HG02642 (cell line): ENCODE data around the gene TNK2.
"Not testable (repeated sequence)": the region's sequence is repeated elsewhere in the genome, so short reads cannot be mapped to it uniquely, and the experiment has no call there.

Source experiments
- ATAC-seq: cut with Tn5 transposase; IDR thresholded peaks from one replicate; pipeline ENCODE4 v1.9.1; 2021; ENCODE audit warnings: mild to moderate bottlenecking; ENCODE audit not compliant: unreplicated experiment, poor library complexity

Gene TNK2

DNA sequence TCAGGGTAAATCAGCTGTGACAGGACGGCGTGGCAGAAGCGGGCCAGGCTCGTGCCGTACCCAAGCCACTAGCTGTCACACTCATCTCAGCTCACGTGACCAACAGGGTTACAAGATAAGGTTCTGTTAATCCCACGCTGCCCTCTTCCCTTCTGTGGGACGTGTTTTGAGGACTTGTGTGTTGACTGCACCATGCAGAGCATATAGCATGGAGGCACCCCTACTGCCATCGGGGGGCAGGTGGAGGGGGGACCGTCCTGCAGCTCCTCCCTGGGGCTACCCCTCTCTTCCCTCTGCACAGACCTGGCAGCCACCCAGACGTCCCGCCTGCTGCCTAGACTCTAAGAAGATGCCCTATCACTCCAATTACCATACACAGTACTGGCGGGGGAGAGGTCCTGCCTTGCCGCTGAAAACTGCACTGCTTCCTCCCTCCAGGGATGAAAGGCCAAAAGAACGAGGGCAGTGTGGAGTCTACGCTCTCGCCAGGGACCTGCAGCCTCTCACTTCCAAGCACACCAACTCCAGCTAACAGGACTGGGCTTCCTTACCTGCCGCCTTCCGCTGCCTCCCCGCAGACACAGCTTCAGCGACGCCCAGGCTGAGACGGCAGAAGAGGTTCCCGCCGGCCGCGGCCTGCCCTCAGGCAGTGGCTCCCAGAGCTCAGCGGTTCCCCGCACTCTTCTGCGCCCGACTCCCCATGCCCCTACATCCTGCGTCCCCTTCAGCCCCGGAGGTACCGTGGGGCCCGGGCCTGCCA, at the start of gene TNK2:
TNK2 (minus strand) TSS at position 618 of the 760 bp plus-strand sequence. CDS start 19,963 bp downstream, outside the sequence.
- ATAC-seq = peak; percentile 25

- no peak for ATAC-seq
Observed at GRCh38 chr3:195956577-195956976, 48.2 kb upstream of the TNK2 start.

DNA sequence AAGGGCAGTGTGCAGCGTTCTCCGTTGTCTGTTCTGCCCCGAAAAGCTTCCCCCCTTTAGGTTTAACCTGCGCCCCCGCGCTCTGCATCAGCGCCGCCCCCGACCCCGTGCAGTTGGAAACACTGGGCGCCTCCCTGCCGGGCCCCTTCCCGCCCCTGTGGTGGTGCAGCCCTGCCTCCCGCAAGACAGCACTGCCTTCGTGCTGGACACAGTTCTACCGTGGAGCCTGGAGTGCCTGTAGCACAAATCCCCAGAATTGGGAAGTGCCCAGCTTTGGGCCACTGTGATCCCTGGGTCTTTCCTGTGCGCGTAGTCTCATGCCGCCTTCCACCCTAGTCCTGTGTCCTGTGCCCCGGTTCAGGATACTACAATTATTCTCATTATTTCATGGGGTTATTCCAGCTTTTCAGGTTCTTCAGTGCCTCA, 47.1 kb upstream of the TNK2 start:
- ATAC-seq = not testable (repeated sequence)

DNA sequence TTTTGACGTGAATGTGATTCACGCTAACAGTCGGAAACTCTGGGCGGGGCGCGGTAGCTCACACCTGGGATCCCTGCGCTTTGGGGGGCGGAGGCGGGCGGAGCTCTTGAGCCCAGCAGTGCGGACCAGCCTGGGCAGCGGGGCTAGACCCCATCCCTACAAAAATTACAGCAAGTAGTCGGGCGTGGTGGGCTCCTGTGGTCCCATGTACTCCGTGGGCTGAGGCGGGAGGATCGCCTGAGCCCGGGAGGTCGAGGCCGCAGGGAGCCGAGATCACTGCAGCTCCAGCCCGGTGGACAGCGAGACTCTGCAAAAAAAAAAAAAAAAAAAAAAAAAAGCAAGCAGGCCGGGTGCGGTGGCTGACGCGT, 46.4 kb upstream of the TNK2 start:
- peak; percentile 50 for ATAC-seq

DNA sequence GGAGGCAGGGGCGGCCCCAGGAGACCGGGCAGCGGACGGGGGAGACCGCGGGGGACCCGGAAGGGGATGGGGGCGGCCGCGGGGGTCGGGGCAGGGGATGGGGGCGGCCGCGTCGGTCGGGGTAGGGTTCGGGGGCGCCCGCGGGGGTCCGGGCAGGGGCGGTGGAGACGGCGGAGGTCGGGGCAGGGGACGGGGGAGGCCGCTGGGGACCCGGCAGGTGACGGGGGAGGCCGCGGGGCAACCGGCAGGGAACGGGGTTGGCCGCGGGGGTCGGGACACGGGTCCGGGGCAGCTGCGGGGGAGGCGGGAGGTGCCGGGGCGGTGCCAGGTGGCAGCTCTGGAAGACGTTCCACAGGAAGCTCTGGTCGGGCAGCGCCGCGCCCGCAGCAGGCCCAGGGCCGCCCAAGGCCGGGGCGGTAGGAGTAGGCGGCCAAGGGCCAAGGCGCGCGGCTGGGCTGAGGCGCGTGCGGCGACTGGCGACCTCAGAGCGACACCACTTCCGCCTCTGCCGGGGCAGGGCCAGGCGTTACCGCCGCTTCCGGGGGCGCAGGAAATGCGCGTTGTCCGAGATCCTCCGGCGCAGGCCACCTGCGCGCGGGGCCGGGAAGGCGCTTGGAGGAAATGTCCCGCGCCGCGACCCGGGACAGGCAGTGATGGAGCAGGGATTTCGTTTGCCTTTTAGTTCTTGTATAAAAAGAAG, 45.9 kb upstream of the TNK2 start:
- ATAC-seq = peak; percentile 98

DNA sequence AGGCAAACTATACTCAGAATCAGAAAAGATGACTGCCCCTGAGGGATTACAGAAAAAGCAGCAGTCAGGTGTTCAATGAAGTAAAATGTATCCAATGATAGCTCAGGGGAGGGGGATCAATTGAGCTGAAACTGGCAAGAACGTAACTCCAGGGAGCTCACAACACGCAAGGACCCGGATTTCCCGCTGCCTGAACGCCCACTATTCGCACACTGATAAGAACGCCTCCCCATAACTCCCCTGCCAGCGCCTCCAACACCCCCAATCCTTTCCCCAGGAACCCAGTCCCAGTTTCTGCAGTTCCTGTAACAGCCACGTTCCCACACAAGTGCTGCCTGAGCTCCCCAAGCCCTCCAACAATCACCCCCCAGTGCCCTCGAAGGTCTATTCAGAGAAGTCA, 44.2 kb upstream of the TNK2 start:
- ATAC-seq = not testable (repeated sequence)

DNA sequence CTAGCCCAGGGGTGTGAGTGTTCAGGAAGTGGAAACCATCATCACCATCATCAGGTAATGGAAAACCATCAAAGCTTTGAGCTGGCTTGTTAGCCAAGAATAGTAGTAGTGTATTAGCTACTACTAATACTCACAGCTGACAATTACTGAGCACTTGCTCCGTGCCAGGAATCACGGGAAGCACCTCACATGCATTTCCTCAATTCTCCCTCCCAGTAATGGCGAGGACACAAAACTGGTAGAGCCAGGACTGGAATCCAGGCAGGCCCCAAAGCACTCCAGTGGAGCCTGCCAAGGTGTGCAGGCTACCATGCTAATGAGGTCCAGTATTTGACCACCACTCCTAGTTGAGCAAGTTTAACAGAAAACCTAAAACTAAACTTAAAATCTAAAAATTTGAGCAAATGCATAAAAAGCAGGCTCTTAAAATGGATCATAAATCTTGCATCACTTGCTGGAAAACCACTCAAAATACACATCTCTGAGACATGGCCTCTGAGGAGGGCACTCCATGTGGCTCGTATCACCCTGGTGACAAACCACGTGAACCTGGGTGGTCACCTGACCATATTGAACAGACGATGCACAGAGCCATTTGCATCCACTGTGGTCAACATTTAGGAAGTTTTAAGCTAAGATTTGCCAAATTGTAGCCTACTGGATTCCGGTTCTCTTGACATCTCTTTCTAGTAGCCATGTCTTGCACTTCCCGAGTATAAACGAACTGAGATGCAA, 43.3 kb upstream of the TNK2 start:
- ATAC-seq = not testable (repeated sequence)

- ATAC-seq = not testable (repeated sequence)
Observed at GRCh38 chr3:195950731-195951130, 42.4 kb upstream of the TNK2 start.

GRCh38 chr3:195950164-195950563, 41.8 kb upstream of the TNK2 start:
- ATAC-seq = not testable (repeated sequence)

DNA sequence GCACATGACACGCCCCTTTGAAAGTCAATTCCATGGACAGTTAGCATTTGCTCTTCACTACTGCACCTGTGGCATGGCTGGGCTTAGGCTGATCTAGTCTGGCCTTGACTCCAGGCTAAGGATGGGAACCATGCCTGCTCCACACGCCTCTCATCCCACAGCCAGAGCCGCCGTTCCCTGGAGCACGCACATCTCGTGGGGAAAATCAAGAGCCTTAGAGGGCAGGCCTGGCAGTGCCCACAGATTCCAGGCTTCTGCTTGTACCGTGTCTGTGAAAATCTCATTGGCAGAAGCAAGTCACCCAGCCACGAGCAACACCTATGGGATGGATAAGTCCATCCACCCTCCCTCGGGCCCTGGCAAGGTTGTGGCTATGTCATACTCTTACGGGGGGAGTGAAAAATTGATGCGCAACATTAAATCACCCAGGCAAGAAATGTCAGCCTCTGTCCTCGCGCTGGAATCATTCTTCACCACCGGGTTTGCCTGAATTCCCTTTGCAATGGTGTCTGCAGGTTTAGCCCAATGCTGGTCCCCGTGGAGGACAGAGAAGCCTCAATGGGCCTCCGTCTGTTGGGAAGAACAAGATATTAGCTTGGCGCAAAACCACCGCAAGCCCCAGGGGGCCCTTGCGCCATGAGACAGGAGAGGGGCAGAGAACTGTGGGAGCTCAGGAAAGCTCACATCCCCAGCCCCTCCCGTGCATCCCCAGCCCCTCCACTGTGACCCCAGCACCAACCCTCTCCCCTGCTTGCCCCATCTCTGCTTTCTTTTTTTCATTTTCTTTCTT, 38.8 kb upstream of the TNK2 start:
- not testable (repeated sequence) for ATAC-seq

DNA sequence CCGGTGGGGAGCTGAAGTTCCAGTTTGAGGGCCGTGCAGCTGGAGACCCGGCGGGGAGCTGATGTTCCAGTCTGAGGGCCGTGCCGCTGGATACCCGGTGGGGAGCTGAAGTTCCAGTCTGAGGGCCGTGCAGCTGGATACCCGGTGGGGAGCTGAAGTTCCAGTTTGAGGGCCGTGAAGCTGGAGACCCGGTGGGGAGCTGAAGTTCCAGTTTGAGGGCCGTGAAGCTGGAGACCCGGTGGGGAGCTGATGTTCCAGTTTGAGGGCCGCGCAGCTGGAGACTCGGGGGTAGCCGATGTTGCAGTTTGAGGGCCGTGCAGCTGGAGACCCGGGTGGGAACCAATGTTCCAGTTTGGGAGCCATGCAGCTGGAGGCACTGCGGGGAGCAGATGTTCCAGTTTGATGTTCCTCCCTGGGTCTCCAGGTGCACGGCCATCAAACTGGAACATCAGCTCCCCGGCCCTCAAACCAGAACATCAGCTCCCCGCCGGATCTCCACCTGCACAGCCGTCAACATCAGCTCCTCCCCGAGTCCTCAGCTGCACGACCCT, 33.0 kb upstream of the TNK2 start:
- not testable (repeated sequence) for ATAC-seq

- ATAC-seq = not testable (repeated sequence)
Observed at GRCh38 chr3:195940806-195941205, 32.5 kb upstream of the TNK2 start.

- not testable (repeated sequence) for ATAC-seq
Observed at GRCh38 chr3:195939526-195940470, 31.4 kb upstream of the TNK2 start.

DNA sequence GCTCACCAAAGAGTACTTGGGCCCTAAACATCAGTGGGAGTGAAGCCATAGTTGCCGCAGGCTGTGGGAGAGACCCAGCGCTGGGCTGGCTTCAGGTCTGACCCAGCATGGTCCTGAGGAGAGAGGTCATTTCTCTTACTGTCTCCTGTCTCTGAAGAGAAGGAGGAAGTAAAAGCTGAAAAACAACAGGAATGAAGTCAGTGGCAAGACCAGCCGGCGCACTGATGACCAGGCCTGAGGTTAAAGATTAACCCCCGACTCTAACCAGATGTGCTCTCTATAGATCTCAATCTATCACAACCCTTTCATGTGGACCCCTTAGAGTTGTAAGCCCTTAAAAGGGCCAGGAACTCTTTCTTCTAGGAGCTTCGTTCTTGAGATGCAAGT, 24.7 kb upstream of the TNK2 start:
- not testable (repeated sequence) for ATAC-seq

DNA sequence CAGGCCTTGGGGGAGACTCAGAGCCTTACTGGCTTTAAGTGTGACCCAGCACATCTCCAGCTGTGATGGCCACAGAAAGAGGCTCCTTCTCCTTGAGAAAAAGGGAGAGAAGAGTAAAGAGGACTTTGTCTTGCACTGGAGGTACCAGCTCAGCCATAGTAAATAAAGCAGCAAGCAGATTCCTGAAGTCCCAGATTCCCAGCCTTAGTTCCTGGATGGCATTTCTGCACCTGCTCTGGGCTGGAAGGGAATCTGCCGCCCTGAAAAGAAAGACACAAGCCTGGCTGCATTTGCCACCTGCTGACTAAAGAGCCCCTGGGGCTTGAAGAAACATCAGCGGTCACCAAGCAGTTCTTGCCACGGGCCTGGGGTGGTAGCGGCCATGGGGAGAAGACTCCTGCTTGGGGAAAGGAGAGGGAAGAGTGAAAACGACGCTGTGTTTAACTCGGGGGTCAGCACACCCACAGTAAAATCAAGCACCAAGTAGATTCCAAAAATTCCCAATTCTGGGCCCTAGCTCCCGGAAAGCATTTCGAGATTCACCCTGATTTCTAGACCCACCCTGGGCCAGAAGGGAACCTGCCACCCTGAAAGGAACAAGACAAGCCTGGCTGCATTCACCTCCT, 24.2 kb upstream of the TNK2 start:
- ATAC-seq = no peak

DNA sequence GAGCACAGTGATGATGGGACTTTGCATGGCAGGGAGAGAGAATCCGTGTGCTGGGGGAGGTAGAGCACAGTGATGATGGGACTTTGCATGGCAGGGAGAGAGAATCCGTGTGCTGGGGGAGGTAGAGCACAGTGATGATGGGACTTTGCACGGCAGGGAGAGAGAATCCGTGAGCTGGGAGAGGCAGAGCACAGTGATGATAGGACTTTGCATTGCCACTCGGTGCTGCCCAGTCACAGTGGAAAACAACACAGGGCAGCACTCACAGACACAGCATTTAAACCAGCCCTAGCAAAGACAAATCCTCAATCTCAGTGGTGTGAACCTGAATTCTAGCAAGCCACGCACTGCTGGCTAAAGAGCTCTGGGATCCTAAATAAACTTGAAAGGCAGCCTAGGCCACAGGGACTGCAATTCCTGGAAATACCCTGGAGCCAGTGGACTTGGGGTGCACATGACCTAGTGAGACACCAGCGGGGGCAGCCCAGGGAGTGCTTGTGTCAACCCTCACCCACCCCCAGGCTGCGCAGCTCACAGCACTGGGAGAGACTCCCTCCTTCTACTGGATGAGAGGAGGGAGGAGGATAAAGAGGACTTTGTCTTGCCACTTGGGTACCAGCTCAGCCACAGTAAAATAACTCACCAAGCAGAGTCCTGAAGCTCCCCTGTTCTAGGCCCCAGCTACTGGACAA, 23.4 kb upstream of the TNK2 start:
- ATAC-seq = no peak

GRCh38 chr3:195929452-195929851, 21.1 kb upstream of the TNK2 start:
- ATAC-seq = no peak

DNA sequence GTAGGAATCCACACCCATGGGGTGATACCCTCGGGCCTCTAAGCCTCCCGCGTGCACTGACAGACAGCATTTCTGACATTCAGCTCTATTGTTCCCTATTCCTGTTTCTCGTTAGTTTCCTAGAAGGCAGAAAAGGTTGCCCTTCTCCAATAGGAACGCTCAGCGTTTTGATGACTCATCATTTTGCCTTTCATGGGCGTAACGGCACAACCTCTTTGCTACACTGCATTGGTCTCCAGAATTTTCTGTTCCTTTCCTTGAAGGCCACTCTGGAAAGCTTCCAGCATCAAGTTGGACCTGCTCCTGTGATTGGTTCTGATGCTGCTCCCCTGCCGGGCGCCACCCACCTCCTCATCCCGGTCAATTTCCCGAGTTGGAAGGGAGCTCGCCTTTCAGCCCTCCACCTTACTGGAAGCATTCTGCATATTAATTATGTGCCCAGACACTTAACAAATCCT, 13.0 kb upstream of the TNK2 start:
- ATAC-seq = no peak
